Activated naive CD4-positive, alpha-beta T cell treated with anti-CD3 and anti-CD28 coated beads for 36 hours (primary cell): ENCODE measurements around the gene ZNRF3. TPM values are rescaled to one million over a fixed set of nuclear protein-coding genes. Genes with fewer than 3 reads are reported as not detected.
"Not testable (repeated sequence)": the region's sequence is repeated elsewhere in the genome, so short reads cannot be mapped to it uniquely, and the experiment has no call there.

Source experiments
- CTCF ChIA-PET: fragments of 350-600 bp; sonication (Branson Sonifier 250); formaldehyde crosslinking; loops from one replicate; lab custom pipeline; 2021; ENCODE audit warnings: antibody characterized with exemption; lab: Charles Lee
- DNase-seq: peaks from one replicate; pipeline ENCODE4 v3.0.0-alpha.2; 2020
- H3K27ac Mint-ChIP-seq: one replicate; pipeline ENCODE4 v1.8.0; 2021; ENCODE audit warnings: mild to moderate bottlenecking, mixed read lengths
- H3K27me3 Mint-ChIP-seq: one replicate; pipeline ENCODE4 v1.8.0; 2021; ENCODE audit warnings: low read depth, mixed read lengths
- H3K36me3 Mint-ChIP-seq: one replicate; pipeline ENCODE4 v1.8.0; 2021; ENCODE audit warnings: low read depth, mixed read lengths
- H3K4me1 Mint-ChIP-seq: one replicate; pipeline ENCODE4 v1.8.0; 2021; ENCODE audit warnings: low read depth, mixed read lengths
- H3K4me3 Mint-ChIP-seq: one replicate; pipeline ENCODE4 v1.8.0; 2021; ENCODE audit warnings: mild to moderate bottlenecking, moderate library complexity, mixed read lengths
- H3K9me3 Mint-ChIP-seq: one replicate; pipeline ENCODE4 v1.8.0; 2021; ENCODE audit warnings: mixed read lengths
- intact Hi-C: fragments of 100-400 bp; cut with micrococcal nuclease; formaldehyde crosslinking; loops from one replicate; pipeline ENCODE4 v1.15.1; 2023
- total RNA-seq, 2 experiments: library from RNA; stranded (reverse); gene quantifications; one replicate each; pipeline ENCODE4 v1.2.3, GENCODE V29; 2021

The ZNRF3 gene
- total RNA-seq, 2 experiments from 2014 or later, result 1.6 to 2.2 TPM

DNA sequence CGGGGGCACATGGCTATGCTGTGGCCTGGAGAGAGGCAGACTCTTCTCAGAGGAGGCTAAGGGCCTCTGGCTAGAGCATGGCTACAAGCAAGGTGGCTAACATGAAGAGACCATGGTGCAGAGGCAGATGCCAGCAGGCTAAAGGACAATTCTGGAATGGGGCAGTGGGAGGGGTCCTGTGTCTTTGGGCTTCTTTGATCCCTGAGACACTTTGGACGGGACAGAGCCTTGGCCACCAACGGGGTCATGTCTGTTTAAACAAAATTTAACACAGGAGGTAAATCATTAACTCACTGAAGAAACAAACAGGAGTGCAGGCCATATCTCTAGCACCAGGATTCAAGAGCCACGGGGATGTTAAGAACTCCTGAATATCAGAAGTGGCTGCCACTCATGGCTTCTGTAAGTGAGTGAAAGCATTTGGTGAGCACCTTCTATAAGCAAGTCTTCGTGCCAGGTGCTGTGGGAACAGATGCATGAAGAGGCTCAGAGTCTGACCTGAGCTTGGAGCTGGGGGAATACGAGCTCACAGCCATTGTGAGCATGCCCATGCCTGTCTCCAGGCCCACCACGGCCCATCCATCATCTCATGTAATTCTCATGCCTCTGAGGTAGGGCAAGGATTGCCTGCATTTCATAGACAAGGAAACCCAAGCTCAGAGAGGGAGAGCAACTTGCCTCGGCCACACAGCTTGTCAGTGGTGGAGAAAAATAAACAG, 18.3 kb upstream of the ZNRF3 start:
- Mint-ChIP-seq H3K27me3 (no peaks in the 10 kb centered on the region), H3K4me3 (no peak overlapping the region), H3K4me1 (peaks cover 3% of the 10 kb centered on the region), H3K27ac (no peak overlapping the region), H3K9me3 (no peaks in the 10 kb centered on the region), H3K36me3 (peaks cover 2% of the 10 kb centered on the region)
- no peak for DNase-seq
- intact Hi-C loops, result no loop called here
- CTCF ChIA-PET, result no interaction called here

- peaks cover 2% of the 10 kb centered on the region for H3K36me3 Mint-ChIP-seq
- DNase-seq, result no peak
- no peaks in the 10 kb centered on the region for H3K9me3 Mint-ChIP-seq
- H3K4me1 Mint-ChIP-seq, result peaks cover 3% of the 10 kb centered on the region
- CTCF ChIA-PET, result no interaction called here
- no peak overlapping the region for H3K27ac Mint-ChIP-seq
- H3K27me3 Mint-ChIP-seq, result no peaks in the 10 kb centered on the region
- H3K4me3 Mint-ChIP-seq, result no peak overlapping the region
- intact Hi-C loops, result no loop called here
Measured at GRCh38 chr22:28867191-28867590, 16.2 kb upstream of the ZNRF3 start.

DNA sequence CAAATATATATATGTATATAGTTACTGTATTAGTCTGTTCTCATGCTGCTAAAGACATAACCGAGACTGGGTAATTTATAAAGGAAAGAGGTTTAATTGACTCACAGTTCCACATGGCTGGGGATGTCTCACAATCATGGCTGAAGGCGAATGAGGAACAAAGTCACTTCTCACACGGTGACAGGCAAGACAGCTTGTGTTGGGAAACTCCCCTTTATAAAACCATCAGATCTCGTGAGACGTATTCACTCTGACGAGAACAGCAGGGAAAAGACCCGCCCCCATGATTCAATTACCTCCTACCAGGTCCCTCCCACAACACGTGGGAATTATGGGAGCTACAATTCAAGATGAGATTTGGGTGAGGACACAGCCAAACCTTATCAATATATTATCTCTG, 15.0 kb upstream of the ZNRF3 start:
- DNase-seq, result peak; percentile 33

DNA sequence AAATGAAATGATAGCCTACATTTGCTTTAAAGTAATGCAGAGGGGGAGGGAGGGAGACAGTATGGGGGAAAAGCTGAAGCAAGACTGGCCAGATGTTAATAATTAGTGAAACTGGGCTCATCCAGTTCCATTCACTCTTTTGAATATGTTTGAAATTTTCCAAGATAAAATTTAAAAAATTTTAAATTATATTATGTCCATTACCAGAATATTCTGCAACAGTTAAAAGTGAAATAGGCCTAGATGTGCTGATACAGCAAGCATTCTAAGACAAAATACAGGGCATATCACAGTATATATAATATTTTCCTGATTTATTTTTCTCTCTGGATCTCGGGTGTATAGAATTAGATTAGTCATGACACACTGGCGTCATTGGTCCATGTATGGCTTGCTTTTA, 13.6 kb upstream of the ZNRF3 start:
- DNase-seq, result no peak
- CTCF ChIA-PET, result no interaction called here
- intact Hi-C loops, result no loop called here

More for the DNA sequence above, 15.0 kb upstream of the ZNRF3 start:
- H3K36me3 Mint-ChIP-seq, intact Hi-C loops, H3K9me3 Mint-ChIP-seq, H3K4me3 Mint-ChIP-seq, H3K4me1 Mint-ChIP-seq, H3K27me3 Mint-ChIP-seq, H3K27ac Mint-ChIP-seq: not testable (repeated sequence)
- CTCF ChIA-PET, result interaction anchor here (0.6 kb wide), 1 partner anchor 259 kb away, joined by 4 read pairs; no protein-coding TSS in a partner anchor

GRCh38 chr22:28873183-28873963, 10.0 kb upstream of the ZNRF3 start:
- intact Hi-C loops, result no loop called here
- CTCF ChIA-PET, result no interaction called here
- H3K36me3 Mint-ChIP-seq, result no peaks in the 10 kb centered on the region
- DNase-seq, result no peak
- H3K9me3 Mint-ChIP-seq, result no peaks in the 10 kb centered on the region
- no peaks in the 10 kb centered on the region for H3K27me3 Mint-ChIP-seq
- no peak overlapping the region for H3K27ac Mint-ChIP-seq
- peaks cover 6% of the 10 kb centered on the region for H3K4me1 Mint-ChIP-seq
- H3K4me3 Mint-ChIP-seq, result no peak overlapping the region

More for the DNA sequence above, 13.6 kb upstream of the ZNRF3 start:
- H3K27me3 Mint-ChIP-seq, result no peaks in the 10 kb centered on the region
- peaks cover 9% of the 10 kb centered on the region for H3K4me1 Mint-ChIP-seq
- H3K36me3 Mint-ChIP-seq, result no peaks in the 10 kb centered on the region
- no peak overlapping the region for H3K27ac Mint-ChIP-seq
- no peaks in the 10 kb centered on the region for H3K9me3 Mint-ChIP-seq
- H3K4me3 Mint-ChIP-seq, result no peak overlapping the region

- intact Hi-C loops, result no loop called here
- peaks cover 6% of the 10 kb centered on the region for H3K4me1 Mint-ChIP-seq
Measured at GRCh38 chr22:28874061-28874460, 9.3 kb upstream of the ZNRF3 start.

GRCh38 chr22:28874811-28875320, 8.5 kb upstream of the ZNRF3 start:
- Mint-ChIP-seq H3K27me3 (no peaks in the 10 kb centered on the region), H3K4me3 (no peak overlapping the region), H3K4me1 (peaks cover 6% of the 10 kb centered on the region), H3K27ac (no peak overlapping the region), H3K36me3 (no peaks in the 10 kb centered on the region), H3K9me3 (no peaks in the 10 kb centered on the region)
- CTCF ChIA-PET, result no interaction called here
- intact Hi-C loops, result no loop called here
- no peak for DNase-seq

More at GRCh38 chr22:28874061-28874460, 9.3 kb upstream of the ZNRF3 start:
- H3K36me3 Mint-ChIP-seq, result no peaks in the 10 kb centered on the region
- no peak overlapping the region for H3K27ac Mint-ChIP-seq
- H3K27me3 Mint-ChIP-seq, result no peaks in the 10 kb centered on the region
- DNase-seq, result no peak
- no peaks in the 10 kb centered on the region for H3K9me3 Mint-ChIP-seq
- H3K4me3 Mint-ChIP-seq, result no peak overlapping the region
- CTCF ChIA-PET, result no interaction called here

- intact Hi-C loops, result loop anchor here (2.0 to 5.0 kb wide), 2 partner anchors 70 to 386 kb away; partner anchors contain the start of gene EWSR1
- H3K4me1 Mint-ChIP-seq, result peaks cover 19% of the 10 kb centered on the region
- CTCF ChIA-PET, result interaction anchor here (0.5 to 1.3 kb wide), 3 partner anchors 91 to 159 kb away, joined by 3 read pairs; no protein-coding TSS in a partner anchor
- H3K36me3 Mint-ChIP-seq, result no peaks in the 10 kb centered on the region
- DNase-seq, result peak; percentile 20
- no peaks in the 10 kb centered on the region for H3K9me3 Mint-ChIP-seq
- H3K27me3 Mint-ChIP-seq, result peaks cover 17% of the 10 kb centered on the region
- no peak overlapping the region for H3K27ac Mint-ChIP-seq
- peak overlapping the region; percentile 81 for H3K4me3 Mint-ChIP-seq
Measured at GRCh38 chr22:28882545-28882877, 861 bp upstream of the ZNRF3 start.

- Mint-ChIP-seq H3K27ac (no peak overlapping the region), H3K4me3 (peak overlapping the region; percentile 81), H3K9me3 (no peaks in the 10 kb centered on the region), H3K4me1 (peaks cover 19% of the 10 kb centered on the region), H3K27me3 (peaks cover 21% of the 10 kb centered on the region), H3K36me3 (no peaks in the 10 kb centered on the region)
- intact Hi-C loops, result loop anchor here (1.0 to 5.0 kb wide), 6 partner anchors 26 to 385 kb away; partner anchors contain the start of genes EWSR1 and HSCB
- CTCF ChIA-PET, result interaction anchor here (0.8 kb wide), 1 partner anchor 157 kb away, joined by 3 read pairs; no protein-coding TSS in a partner anchor
- no peak for DNase-seq
Measured at GRCh38 chr22:28883657-28883916, 215 bp downstream of the ZNRF3 start.

GRCh38 chr22:28883917-28884746, 760 bp downstream of the ZNRF3 start:
- H3K36me3 Mint-ChIP-seq, result no peaks in the 10 kb centered on the region
- H3K9me3 Mint-ChIP-seq, result no peaks in the 10 kb centered on the region
- peaks cover 21% of the 10 kb centered on the region for H3K27me3 Mint-ChIP-seq
- H3K4me1 Mint-ChIP-seq, result peaks cover 19% of the 10 kb centered on the region
- intact Hi-C loops, result loop anchor here (1.0 to 5.0 kb wide), 6 partner anchors 25 to 385 kb away; partner anchors contain the start of genes EWSR1 and HSCB
- H3K27ac Mint-ChIP-seq, result no peak overlapping the region
- CTCF ChIA-PET, result interaction anchor here (2.4 kb wide), 1 partner anchor 156 kb away, joined by 7 read pairs; no protein-coding TSS in a partner anchor
- peak; percentile 60 for DNase-seq
- H3K4me3 Mint-ChIP-seq, result peak overlapping the region; percentile 68

GRCh38 chr22:28884747-28885350, 1.5 kb downstream of the ZNRF3 start:
- Mint-ChIP-seq H3K27me3 (peaks cover 23% of the 10 kb centered on the region), H3K27ac (no peak overlapping the region), H3K4me3 (peak overlapping the region; percentile 68), H3K36me3 (no peaks in the 10 kb centered on the region), H3K9me3 (no peaks in the 10 kb centered on the region), H3K4me1 (peaks cover 25% of the 10 kb centered on the region)
- intact Hi-C loops, result loop anchor here (5.0 kb wide), 1 partner anchor 73 kb away; no protein-coding TSS in a partner anchor
- no peak for DNase-seq
- CTCF ChIA-PET, result interaction anchor here (0.5 to 2.4 kb wide), 2 partner anchors 155 to 1005 kb away, joined by 3 to 7 read pairs; no protein-coding TSS in a partner anchor
